Astrocyte (in vitro differentiated cells and primary cell): Measurements from ENCODE around the gene AKT3.

Experiments used
- CTCF ChIP-seq: IDR thresholded peaks from 2 replicates; pipeline ENCODE4 v1.5.1; 2011; ENCODE audit warnings: low read depth, mild to moderate bottlenecking, inconsistent platforms, low read length, moderate library complexity; ENCODE audit not compliant: insufficient read depth
- EZH2 ChIP-seq: IDR thresholded peaks from 2 replicates; pipeline ENCODE4 v1.6.1; 2012; ENCODE audit warnings: mild to moderate bottlenecking, low read length, inconsistent platforms; ENCODE audit not compliant: insufficient read depth

- no peak for TF ChIP-seq EZH2
- TF ChIP-seq CTCF = no peak
Observed at GRCh38 chr1:243756529-243756928, 93.5 kb downstream of the AKT3 start.
